Measurements from ENCODE around the gene CETN3.

GRCh38 chr5:90345684-90346083, 63.9 kb downstream of the CETN3 start:
- TF ChIP-seq CTCF (conservative IDR thresholded peaks at IDR 0.05; ENCODE audit: low read depth, low read length) (no peak), EZH2 (IDR thresholded peaks at IDR 0.05; ENCODE audit: low read length, unreplicated experiment) (no peak)

Data from PC-3 (cell line).